Kidney glomerular epithelial cell (primary cell): ENCODE results near the gene OGG1.
A peak's percentile ranks its signal among the peaks of the same experiment; 100 is the strongest.
"Not testable (repeated sequence)": the region's sequence is repeated elsewhere in the genome, so short reads cannot be mapped to it uniquely, and the experiment has no call there.

Experiments
- DNase-seq: peaks from one replicate; lab custom pipeline; 2025; lab: John Stamatoyannopoulos, UW

The OGG1 gene

DNA sequence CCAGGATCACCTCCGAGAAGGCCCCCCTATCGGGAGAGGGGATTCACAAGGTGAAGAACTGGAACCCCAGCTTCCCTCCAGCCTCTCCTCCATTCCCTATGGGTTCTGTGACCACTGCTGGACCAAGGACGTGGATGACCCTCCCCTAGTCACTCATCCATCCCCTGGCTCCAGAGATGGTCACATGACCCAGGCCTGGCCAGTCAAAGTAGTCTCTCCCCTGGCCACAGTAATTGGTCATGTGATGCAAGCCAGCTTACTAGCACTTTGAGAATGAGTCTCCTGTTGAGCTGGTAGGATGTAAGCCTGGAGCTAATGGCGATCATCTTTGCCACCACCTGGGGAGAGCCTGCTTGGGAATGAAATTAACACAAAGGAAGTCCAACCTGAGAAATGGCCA, 16.1 kb downstream of the OGG1 start:
- DNase-seq = no peak

DNA sequence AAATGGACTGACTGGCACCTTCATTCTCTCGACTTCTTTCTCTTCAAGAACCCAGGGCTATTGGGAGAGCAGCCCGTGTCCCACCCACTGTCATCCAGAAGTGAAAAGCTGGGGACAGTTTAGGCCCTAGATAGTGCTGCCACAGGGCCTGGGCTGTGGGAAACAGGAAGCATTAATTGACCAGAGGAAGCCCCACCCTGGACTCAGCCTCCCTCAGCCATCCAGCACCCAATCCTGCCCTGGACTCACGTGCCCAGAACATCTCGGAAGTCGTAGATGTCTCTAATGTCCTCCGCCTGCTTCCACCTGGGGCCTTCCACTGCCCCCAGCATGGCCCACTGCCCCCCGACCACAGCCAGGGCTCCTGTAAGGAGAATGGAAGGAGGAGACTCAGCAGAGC, 17.7 kb downstream of the OGG1 start:
- no peak for DNase-seq

DNA sequence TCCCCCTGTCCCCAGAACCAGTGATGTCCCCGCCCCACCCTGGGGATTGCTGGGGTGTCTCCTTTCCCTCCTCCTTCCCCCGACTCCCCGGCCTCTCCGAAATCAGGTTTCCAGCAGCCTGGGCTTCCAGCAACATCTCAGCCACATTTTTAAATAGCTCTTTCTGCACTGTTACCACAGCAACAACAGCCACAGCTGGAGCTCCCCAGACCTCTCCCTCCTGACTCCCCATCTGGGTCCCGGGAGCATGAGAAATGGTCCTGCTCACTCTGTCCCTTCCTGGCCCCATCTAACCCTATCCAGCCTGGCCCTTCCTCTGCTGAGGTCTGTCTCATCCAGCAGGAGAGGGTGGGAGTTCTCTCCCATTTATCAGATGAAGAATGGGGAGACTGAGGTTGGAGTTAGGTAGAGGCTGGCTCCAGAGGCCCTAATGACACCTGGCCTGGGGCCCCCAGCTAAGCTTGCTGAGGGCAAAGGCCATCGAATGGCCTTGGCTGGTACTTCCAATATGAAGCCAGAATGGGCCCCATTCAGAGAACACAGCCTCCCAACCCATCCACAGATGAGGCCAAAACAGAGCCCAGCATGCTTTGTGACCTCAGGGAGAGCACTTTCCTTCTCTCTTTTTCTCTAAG, 18.5 kb downstream of the OGG1 start:
- DNase-seq = no peak

DNA sequence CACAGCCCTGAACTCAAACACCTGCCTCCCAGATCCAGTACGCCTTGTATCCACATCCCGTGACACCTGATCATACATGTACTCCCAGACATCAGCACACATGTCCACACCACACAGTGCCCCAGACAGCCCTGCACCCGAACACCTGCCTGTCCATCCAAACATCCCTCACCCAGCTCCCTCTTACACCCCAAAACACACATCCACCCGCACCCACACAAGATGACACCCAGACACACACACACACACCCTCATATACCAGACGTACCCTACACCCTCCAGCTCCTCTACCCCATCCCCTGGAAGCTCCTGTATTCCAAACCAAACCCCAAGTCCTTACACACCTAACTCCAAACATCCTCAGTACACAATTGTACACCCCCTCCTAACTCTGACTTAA, 19.3 kb downstream of the OGG1 start:
- no peak for DNase-seq

DNA sequence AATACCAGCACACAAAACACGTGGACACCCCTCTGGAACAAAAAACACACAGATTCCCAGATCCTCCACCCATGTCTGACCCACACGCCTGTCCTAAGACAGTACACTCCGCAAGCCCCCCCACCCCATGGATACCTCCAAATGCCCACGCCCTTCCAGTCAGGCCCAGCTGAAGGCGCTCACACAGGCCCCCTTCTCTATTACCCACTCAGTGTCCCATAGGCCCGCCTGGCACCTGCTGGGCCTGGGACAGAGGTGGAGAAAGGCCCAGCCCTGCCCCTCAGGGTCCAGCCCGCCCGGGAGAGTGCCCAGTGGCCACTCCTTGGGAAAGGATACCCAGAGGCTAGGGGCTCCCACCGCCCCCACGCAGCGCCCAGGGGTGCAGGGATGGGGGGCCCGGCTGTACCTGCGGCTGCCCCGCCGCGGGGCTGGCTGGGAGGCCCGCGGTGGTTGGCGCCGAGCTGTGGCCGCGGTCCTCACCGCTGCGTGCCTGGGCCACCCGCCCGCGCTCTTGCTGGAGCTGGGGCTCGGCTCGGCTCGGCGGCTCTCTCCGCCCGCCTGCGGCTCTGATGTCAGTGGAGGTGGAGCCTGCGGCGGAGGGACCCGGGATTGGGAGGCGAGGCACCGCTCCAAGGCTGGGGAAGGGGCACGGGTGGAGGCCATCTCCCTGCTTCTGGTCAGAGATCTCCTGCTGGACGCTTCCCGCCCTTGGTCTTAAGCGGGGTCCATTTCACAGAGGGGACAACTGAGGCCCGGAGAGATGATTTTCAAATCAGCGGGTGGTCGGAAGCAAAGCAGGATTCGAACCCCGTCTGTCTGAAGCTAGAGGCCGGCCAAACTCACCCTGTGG, 19.9 kb downstream of the OGG1 start, which contains the start of gene CAMK1:
TSS of gene CAMK1 (minus strand) at position 522 of the 850 bp plus-strand sequence. CDS start 2,198 bp downstream, outside the sequence.
- peak; percentile 25 for DNase-seq

DNA sequence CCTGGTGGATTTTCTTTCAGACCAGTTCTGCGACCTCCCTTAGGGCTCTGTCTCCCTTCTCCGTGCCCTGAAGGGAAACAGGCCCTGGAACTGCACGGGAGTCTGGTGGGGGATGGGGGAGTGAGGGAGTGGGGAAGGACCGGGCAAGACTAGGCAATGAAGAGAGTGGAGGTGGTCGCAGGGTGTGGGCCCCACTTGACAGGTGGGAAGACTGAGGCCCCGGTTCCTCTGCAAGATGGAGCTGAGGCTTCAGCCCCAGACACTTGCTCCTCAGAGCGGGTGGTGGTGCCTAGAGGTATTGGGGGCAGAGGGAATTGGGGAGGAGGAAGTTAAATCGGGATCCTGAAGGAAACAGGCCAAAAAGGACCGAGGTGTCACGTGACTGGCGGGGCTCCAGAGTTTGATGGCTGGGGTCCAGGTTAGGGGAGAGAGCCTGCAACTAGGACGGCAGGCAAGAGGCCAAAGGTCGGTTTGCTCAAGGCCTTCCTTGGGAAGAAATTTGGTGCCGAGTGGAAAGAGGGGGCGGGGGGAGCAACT, 20.6 kb downstream of the OGG1 start:
- DNase-seq = no peak

DNA sequence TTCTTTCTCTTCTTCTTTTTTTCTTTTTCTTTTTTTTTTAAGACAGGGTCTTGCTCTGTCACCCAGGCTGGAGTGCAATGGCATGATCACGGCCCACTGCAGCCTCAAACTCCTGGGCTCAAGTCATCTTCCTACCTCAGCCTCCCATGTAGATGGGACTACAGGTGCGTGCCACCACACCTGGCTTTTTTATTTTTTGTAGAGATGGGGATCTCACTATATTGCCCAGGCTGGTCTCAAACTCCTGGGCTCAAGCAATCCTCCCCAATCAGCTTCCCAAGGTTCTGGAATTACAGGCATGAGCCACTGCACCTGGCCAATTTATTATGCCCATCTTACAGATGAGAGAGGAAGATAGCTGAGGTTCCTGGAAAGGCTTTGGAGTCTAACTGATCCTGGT, 21.3 kb downstream of the OGG1 start:
- not testable (repeated sequence) for DNase-seq

DNA sequence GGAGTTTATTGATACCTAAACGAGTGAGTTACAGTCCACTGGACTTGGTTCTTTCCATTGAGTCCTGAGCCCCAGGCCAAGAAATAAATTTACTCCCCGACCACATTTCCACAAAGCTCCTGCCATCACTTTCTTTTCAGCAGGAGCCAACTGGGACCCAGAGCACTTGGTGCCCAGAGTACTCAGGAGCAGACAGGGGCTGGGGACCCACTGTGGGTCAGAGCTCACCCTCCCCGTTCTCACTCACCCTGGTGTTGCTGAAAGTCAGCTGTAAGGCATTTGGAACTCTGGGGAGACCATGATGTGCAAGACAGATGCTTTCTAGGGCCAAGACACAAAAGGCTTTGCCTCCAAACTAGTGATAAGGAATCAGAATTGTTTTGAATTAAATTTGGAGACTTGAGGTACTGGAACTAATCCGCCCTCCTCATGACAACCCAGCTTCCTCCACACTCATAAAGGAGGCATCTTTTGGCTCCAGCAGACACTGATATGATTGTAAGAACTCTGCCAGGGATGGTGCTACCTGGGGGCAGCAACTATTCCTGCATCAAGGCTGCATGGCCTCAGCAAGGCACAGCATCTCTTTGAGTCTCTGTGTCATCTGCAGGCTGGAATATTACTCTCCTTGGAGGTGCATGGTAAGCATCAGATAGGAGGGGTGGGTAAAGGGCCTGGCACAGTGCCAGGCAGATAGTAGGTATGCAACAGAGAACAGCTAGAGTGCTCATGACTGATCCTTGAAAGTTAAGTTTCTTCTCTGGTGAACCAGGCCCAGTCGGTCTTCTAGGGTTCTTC, 27.3 kb downstream of the OGG1 start:
- DNase-seq = no peak

DNA sequence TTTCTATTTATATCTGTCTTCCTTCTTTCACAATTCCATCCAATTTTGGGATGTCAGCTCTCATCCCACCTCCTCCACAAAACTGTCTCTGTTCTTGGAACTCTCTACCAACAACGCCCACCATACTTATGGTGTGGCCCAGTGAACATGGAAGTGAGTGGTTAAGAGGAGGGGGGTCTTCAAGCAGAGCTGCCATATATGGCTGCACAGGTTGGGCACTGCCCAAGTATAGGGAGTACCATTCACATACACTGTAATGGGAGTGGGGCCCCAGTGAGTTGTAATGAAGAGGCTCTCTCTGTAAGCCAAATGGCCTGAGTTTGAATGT, 27.9 kb downstream of the OGG1 start:
- DNase-seq = no peak

DNA sequence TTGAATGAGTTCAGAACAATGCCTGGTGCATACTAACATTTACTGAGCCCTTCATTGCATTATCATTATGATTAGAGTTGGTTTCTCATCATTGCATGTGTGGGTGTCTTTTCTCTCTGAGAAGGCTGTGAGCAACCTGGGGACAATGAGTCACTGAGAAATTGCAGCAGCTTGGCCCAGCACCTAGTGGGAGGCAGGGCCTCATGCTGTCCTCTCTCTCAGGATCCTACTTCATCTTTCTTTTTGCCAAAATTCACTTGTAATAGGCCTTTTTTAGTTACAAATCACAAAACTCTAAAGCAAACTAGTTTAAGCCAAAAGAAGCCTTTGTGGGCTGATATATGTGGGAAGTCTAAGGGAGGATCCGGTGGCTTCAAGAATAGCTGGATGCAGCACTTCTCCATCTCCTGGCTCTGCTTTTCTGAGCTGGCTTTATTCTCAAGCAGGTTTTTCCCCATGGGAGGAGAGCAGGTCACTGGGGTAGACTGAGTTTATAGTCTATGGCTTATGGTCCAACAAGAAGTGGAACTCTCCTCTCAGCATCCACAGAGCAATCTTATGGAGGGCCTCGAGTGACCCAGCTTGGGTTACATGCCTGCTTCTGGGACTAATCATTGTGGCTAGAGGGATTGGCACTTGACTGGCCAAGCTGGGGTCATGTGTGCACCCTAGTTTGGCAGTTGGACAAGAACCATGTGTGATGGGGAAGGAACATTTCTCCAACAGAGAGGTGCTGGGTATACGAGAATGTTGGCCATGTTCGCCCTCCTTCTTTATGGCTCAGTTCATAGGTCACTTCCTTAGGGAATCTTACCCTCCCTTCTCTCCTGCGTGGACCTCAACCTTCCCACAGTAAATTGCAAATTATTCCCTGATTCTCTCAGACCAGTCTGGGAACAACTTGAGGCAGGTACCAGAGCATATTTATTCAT, 28.7 kb downstream of the OGG1 start:
- no peak for DNase-seq

DNA sequence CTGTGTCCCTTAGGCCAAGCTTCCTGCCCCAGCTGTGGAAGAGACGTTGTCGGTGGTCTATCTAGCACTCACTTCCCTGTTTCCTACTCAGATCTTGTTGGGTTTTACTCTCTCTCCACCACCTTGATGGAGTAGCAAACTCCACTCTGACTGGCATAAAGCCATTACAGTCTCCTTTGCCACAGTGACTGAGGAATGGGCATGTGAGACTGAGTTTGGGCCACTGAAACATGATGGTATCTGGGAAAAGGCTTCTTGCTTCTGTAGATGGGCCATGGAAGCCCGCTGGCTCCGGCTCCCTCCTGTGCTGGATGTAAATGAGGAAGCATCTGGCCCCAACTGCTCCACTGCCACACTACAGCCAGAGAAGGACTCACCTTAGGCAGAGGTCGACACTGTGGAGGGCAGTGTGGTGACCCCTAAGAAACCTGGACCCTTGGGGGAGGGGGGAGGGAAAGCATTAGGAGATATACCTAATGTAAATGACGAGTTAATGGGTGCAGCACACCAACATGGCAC, 29.4 kb downstream of the OGG1 start:
- no peak for DNase-seq

DNA sequence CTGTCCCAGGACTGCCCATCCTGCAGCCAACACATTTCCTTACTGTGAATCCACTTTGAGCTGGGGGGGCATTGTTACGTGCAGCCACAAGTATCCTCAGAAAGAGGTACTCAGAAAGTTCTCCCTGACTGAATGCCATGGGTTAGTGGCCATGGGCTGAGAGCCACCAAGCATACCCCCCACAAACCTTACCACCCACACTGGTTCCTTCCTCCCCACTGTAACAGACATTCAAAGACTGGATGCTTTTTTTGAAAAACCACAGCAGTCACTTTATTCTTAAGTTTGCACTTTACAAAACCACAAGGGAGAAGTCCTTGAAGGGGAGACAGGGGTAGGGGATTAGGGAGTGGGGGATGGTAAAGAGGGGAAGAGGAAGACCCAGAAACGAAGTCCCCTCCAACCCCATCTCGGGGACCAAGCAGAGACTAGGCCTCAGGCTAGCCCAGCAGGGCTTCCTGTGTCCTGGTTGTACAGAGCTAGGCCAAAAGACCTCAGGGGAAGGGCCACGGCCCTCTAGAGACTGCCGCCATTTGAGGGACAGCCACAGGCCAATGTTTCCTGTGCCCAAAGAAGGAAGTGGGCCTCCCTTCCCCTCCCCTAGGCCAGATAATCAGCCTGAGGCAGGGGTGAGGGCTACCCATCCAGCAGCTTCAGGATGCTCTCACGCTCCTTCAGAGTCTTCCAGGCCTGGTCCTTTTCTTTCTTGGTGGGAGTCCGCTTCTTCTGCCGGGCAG, 30.1 kb downstream of the OGG1 start:
- no peak for DNase-seq

DNA sequence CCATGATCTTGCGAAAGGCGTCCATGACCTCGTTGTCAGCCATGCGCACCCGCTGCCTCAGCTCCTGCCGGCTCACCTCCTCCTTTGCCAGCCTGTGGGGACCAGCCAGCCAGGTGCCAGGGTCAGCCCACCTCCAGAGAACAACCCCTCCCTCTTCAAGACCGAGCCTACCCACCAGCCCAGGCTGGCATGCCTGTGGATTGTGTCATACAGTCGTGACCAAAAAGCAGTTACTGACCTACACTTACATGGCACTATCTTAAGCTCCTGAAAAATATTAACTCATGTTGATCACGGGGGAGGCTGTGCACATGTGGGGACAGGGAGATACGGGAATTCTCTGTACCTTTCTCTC, 30.7 kb downstream of the OGG1 start:
- DNase-seq = no peak

DNA sequence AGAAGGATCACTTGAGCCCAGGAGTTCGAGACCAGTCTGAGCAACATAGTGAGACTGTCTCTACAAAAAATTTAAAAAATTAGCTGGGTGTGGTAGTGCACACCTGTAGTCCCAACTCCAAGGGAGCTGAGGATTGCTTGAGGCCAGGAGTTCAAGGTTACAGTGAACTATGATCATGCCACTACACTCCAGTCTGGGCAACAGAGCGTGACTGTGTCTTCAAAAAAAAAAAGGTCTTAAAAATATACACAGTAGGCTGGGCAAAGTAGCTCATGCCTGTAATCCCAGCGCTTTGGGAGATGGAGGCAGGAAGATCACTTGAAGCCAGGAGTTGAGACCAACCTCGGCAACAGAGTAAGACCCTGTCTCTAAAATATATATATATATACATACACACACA, 31.2 kb downstream of the OGG1 start:
- no peak for DNase-seq

DNA sequence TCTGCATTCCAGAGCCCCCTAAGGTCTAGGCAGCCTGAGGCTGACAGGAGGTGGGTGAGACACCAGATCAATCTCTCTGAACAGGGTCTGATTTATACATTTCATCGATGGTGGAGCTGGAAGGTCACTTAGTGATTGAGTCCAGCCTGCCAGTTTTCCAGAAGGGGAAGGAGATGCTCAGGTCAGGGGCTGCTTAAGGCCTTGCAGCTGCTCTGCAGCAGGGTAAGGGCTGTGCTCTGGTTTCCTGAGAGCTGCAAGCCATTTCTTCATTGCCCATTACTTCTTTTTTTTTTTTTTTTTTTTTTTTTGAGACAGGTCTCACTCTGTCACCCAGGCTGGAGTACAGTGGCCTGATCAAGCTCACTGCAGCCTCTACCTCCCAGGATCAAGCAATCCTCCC, 31.8 kb downstream of the OGG1 start:
- DNase-seq = no peak

DNA sequence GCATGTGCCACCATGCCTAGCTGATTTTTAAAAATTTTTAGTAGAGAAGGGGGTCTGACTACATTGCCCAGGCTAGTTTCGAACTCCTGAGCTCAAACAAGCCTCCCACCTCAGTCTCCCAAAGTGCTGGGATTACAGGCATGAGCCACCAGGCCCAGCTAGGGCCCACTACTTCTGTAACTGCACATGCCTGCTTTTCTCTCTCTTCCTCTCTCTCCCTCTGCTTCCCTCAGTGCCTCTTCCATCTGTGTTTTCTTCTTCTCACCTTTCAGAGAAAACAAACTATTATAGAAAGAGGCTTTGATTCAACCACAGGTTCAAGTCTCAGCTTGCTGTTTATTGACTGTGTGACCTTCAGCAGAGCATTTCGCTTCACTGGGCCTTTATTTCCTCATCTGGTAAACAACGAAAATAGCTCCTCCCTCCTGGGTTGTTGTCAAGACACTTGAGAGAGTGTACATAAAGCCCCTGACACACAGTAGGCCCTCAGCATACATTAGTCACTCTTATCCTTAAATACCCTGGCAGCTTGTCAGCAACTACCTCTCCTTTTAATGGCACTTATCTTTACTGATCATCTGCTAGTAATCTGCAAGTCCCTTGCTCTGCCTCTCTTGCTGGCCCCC, 32.3 kb downstream of the OGG1 start:
- no peak for DNase-seq

DNA sequence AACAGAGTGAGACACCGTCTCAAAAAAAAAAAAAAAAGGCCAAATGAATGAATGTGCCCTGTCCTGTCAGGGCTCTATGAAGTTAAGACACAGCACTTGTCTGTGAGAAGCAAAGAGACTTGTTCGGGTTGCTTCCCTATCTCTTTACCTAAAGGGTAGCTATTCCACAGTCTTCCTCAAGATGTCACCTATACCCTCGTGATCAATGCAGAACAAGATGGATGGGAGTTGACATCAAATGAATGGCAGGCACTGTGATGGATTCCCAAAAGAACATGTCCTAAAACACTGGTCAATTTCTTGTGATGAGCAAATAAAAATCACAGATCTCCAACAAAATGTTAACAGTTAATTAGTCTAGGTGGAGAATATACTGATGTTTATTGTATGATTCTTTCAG, 33.0 kb downstream of the OGG1 start:
- no peak for DNase-seq

DNA sequence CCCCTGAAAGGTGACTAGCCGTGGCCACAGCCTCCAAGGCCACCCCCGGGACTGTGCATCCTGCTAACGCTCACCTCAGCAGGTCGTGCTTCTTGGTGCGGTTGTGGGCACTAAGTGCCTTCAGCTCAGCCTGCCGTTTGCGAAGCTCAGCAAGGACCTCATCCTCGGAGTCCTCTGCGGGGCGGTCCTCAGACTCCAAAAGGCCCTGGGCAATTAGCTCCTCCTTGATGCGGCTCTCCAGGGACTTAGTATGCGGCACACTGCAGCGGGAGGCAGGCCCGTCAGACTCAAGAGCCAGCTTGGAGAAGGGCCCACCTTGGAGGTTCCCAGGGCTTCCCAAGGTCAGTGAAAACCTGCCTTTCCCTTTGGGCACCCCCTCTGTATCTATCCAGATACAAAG, 34.2 kb downstream of the OGG1 start:
- DNase-seq = no peak

DNA sequence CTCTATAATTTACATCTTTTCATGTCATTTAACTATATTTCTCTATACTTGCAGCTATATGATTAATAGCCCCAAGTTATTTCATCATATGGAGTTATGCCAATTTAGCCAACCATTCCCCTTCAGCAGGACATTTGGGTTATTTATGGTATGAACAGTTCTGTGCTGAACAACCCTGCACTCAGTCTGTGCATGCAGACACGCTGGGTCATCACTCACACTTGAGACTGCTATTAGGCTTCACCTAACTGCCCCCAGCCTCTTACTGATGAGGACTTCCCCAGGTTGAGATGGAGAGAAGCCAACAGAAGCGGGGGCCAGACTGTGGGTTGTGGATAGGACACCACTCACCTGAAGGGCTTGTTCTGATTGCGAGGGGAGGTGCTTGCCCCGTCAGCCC, 35.2 kb downstream of the OGG1 start:
- DNase-seq = no peak

DNA sequence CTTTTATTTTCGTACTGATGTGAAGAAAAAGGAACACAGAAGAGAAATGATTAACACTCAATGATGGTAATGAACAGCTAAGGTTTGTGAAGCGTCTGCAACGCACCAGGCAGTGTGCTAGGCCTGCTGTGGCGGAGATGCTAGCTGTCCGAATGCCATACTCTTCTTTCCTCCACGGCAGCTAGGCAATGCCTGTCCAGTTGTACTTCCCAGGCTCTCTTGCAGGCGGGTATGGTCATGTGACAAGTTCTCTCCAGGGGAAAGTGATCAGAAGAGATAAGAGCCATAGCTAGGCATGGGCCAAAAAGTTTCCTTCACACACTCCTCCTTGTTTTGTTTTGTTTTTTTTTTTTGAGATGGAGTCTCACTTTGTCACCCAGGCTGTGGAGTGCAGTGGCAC, 35.9 kb downstream of the OGG1 start:
- no peak for DNase-seq
